Measurements from ENCODE around the gene PCSK1N. TPM values are rescaled to one million over a fixed set of nuclear protein-coding genes. Genes with fewer than 3 reads are reported as not detected.

The PCSK1N gene
- total and polyA plus RNA-seq, 2 of the 13 experiments (the other 11 are each of a cell fraction or from before 2014, with no cell fraction given): 4.5 to 14.0 TPM

DNA sequence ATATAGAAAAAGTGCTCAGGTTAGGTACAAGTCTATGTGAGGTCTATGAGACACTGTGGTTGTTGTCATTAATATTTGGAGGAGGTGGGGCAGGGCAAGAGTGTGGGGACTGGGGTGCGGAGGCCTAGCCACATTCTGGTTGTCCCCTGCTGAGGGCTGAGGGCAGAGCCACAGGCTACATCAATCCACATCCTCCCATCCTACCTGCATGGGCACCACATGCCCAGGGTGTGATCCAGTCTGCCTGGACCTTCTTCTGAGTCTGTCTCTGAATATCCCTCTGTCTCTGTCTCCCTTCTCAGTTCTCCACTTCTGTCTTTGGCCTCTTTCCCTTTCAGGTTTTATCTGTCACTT, 50.2 kb downstream of the PCSK1N start:
- H3K27me3 ChIP-seq (ENCODE audit: control insufficient read depth in 1 of 2, insufficient read depth in 2 of 2, low read length in 2 of 2): no peaks in the 10 kb centered on the region; a peak in 1 of 5 replicates
- FAIRE-seq (no peak), ATAC-seq (no peak), DNase-seq (ENCODE audit: low spot score) (no peak)
- BruUV-seq (replicated peaks): no TSS peak
- no peak overlapping the region for H3K4me2 ChIP-seq (ENCODE audit: low read depth, low read length)
- TF ChIP-seq ZSCAN21 (CRISPR knock-in tag; IDR thresholded peaks at IDR 0.05; ENCODE audit: borderline replicate concordance): no peak
- no peak for TF ChIP-seq ISL2 (CRISPR knock-in tag; IDR thresholded peaks at IDR 0.05)
- TF ChIP-seq NPAS2 (CRISPR knock-in tag; IDR thresholded peaks at IDR 0.05; ENCODE audit: borderline replicate concordance): no peak
- TF ChIP-seq ZNF672 (CRISPR knock-in tag; IDR thresholded peaks at IDR 0.05): no peak
- no peak for TF ChIP-seq ZNF501 (CRISPR knock-in tag; IDR thresholded peaks at IDR 0.05)
- TF ChIP-seq MAZ (IDR thresholded peaks at IDR 0.05; ENCODE audit: borderline replicate concordance, low read depth, low read length): no peak
- no peak for TF ChIP-seq MAZ (CRISPR knock-in tag; IDR thresholded peaks at IDR 0.05; ENCODE audit: low read depth)
- no peak for TF ChIP-seq HOXA3 (CRISPR knock-in tag; IDR thresholded peaks at IDR 0.05)
- no peak for TF ChIP-seq ZNF7 (CRISPR knock-in tag; IDR thresholded peaks at IDR 0.05)
- TF ChIP-seq ZNF83 (CRISPR knock-in tag; IDR thresholded peaks at IDR 0.05; ENCODE audit: borderline replicate concordance): no peak
- no peak for TF ChIP-seq SIN3A (IDR thresholded peaks at IDR 0.05; ENCODE audit: borderline replicate concordance, low read depth, low read length)
- no peak for TF ChIP-seq NCOA2 (CRISPR knock-in tag; IDR thresholded peaks at IDR 0.05)
- no peak for TF ChIP-seq ZNF3 (CRISPR knock-in tag; IDR thresholded peaks at IDR 0.05)
- TF ChIP-seq, protein P1, sequence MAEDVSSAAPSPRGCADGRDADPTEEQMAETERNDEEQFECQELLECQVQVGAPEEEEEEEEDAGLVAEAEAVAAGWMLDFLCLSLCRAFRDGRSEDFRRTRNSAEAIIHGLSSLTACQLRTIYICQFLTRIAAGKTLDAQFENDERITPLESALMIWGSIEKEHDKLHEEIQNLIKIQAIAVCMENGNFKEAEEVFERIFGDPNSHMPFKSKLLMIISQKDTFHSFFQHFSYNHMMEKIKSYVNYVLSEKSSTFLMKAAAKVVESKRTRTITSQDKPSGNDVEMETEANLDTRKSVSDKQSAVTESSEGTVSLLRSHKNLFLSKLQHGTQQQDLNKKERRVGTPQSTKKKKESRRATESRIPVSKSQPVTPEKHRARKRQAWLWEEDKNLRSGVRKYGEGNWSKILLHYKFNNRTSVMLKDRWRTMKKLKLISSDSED (CRISPR knock-in tag; IDR thresholded peaks at IDR 0.05): no peak
- no peak for TF ChIP-seq ZSCAN9 (CRISPR knock-in tag; IDR thresholded peaks at IDR 0.05; ENCODE audit: borderline replicate concordance)
- H4K20me1 ChIP-seq (ENCODE audit: insufficient read depth, low read length): no peaks in the 10 kb centered on the region
- WGBS (ENCODE audit: low lambda C conversion rate): no CpG with 5 or more reads among the region's 1 CpG
- no peak overlapping the region for H3K4me3 ChIP-seq (replicated peaks in 1 of 3; ENCODE audit: insufficient read depth in 1 of 3, low read depth in 2 of 3, low read length in 3 of 3)
- no peaks in the 10 kb centered on the region for H3K36me3 ChIP-seq (replicated peaks in 1 of 2; ENCODE audit: control insufficient read depth in 1 of 2, insufficient read depth in 2 of 2, low read length in 2 of 2)
- ChIA-PET POLR2A (no interaction called here), CTCF (ENCODE audit: low intra/inter-chr PET ratio, low total read pairs) (no interaction called here)
- no peaks in the 10 kb centered on the region for H3K9me3 ChIP-seq (ENCODE audit: low read length)
- no peak overlapping the region for H3K9ac ChIP-seq (ENCODE audit: insufficient read depth, low read depth, low read length)
- in situ Hi-C loops (cut with HindIII; ENCODE audit: extremely low pct_ligation_motif_present, low pct_unique_long_range_greater_than_20kb) (no loop called here), intact Hi-C loops (cut with micrococcal nuclease; ENCODE audit: unreplicated experiment) (no loop called here)
- H3K79me2 ChIP-seq (ENCODE audit: insufficient read depth, low read length): no peaks in the 10 kb centered on the region
- H2AFZ ChIP-seq (ENCODE audit: low read length): no peak overlapping the region
- no peaks in the 10 kb centered on the region for H3K4me1 ChIP-seq (ENCODE audit: insufficient read depth, low read length)
- H3K27ac ChIP-seq (ENCODE audit: extremely low read length, insufficient read depth, low read length): no peak overlapping the region
